Panc1 (cell line): ENCODE measurements around the gene SLC10A7.

Experiments used
- CTCF ChIP-seq: fragments of 450-650 bp; IDR thresholded peaks from 2 replicates; pipeline ENCODE4 v1.5.1; 2017; ENCODE audit warnings: mild to moderate bottlenecking
- POLR2AphosphoS5 ChIP-seq: IDR thresholded peaks from 2 replicates; pipeline ENCODE4 v1.6.1; 2012; ENCODE audit warnings: mild to moderate bottlenecking, low read depth, low read length, moderate library complexity
- REST ChIP-seq, 2 experiments: IDR thresholded peaks; 2 replicates each; pipeline ENCODE4 v1.6.1; 2011 to 2012; ENCODE audit warnings: low read depth in 2 of 2, control low read depth in 1 of 2, low read length in 1 of 2, mild to moderate bottlenecking in 1 of 2, moderate library complexity in 1 of 2; ENCODE audit not compliant: insufficient read depth in 1 of 2
- TCF7L2 ChIP-seq: IDR thresholded peaks from 2 replicates; pipeline ENCODE4 v1.6.1; 2011; ENCODE audit warnings: mild to moderate bottlenecking, low read depth, low read length, inconsistent platforms

- no peak for TF ChIP-seq TCF7L2
- no peak for TF ChIP-seq CTCF
- no peak for TF ChIP-seq POLR2AphosphoS5
- no peak for TF ChIP-seq REST (IDR thresholded peaks at IDR 0.05; ENCODE audit: insufficient read depth in 1 of 2, low read depth in 2 of 2, low read length in 1 of 2)
Observed at GRCh38 chr4:146260521-146260920, 261.2 kb downstream of the SLC10A7 start.
